Endothelial cell of umbilical vein (primary cell): Measurements from ENCODE around the gene KPTN. TPM values are rescaled to one million over a fixed set of nuclear protein-coding genes. Genes with fewer than 3 reads are reported as not detected.

Experiments used
- BruUV-seq: library from RNA; stranded (reverse); fragments of 400-500 nt; replicated peaks from 2 replicates; lab custom pipeline; 2021; lab: Mats Ljungman, UMichigan
- CTCF ChIA-PET: fragments of 300-600, 350-600 bp; sonication (Branson Sonifier 250); formaldehyde crosslinking; loops from one replicate; lab custom pipeline; 2021; ENCODE audit warnings: antibody characterized with exemption, inconsistent platforms; lab: Charles Lee
- POLR2A ChIA-PET: fragments of 300-600, 350-600 bp; sonication (Branson Sonifier 250); formaldehyde crosslinking; loops from one replicate; lab custom pipeline; 2021; ENCODE audit warnings: antibody characterized with exemption, inconsistent platforms; lab: Charles Lee
- DNase-seq: peaks from one replicate; pipeline ENCODE4 v3.0.0-alpha.2; 2011; ENCODE audit warnings: low read depth, low spot score
- FAIRE-seq: peaks from 2 replicates; lab custom pipeline; 2011; peaks lifted over from hg19 to GRCh38; lab: Jason Lieb, UNC
- H2AFZ ChIP-seq: 2 replicates; pipeline ENCODE4 v1.6.0; 2012; ENCODE audit warnings: low read depth, low read length, control low read depth, inconsistent platforms
- H3K27ac ChIP-seq: 2 replicates; pipeline ENCODE4 v1.5.1; 2011; ENCODE audit warnings: low read depth, mild to moderate bottlenecking, control low read depth, low read length, moderate library complexity; ENCODE audit not compliant: insufficient read depth
- H3K27me3 ChIP-seq, 2 experiments: 2 replicates each; pipeline versions ENCODE4 v1.6.0 to v1.6.1; 2011; ENCODE audit warnings: low read length in 2 of 2, mixed read lengths in 1 of 2; ENCODE audit not compliant: control insufficient read depth in 2 of 2, insufficient read depth in 2 of 2
- H3K36me3 ChIP-seq, 2 experiments: 2 replicates in 1 of 2; 3 replicates in 1 of 2; pipeline ENCODE4 v1.5.1; 2011; ENCODE audit warnings: low read length in 2 of 2, mild to moderate bottlenecking in 1 of 2, moderate library complexity in 1 of 2; ENCODE audit not compliant: control insufficient read depth in 2 of 2, insufficient read depth in 2 of 2; ENCODE audit errors: extremely low read depth in 1 of 2
- H3K4me1 ChIP-seq: 3 replicates; pipeline ENCODE4 v1.5.1; 2011; ENCODE audit warnings: mild to moderate bottlenecking, low read length; ENCODE audit not compliant: control insufficient read depth, insufficient read depth; ENCODE audit errors: extremely low read depth
- H3K4me2 ChIP-seq: 2 replicates; pipeline ENCODE4 v1.6.1; 2011; ENCODE audit warnings: low read length, control low read depth, mixed read lengths; ENCODE audit not compliant: insufficient read depth
- H3K4me3 ChIP-seq, 3 experiments: fragments of 200-600 bp in 1 of 3; sonication (generic), shearing (Covaris generic) in 1 of 3; replicated peaks in 1 of 3; 2 replicates each; pipeline ENCODE4 v1.5.1; 2011 to 2016; ENCODE audit warnings: control low read depth in 3 of 3, low read length in 3 of 3, mild to moderate bottlenecking in 2 of 3, inconsistent platforms in 1 of 3, low read depth in 1 of 3, moderate library complexity in 1 of 3; ENCODE audit not compliant: insufficient read depth in 1 of 3
- H3K79me2 ChIP-seq: 2 replicates; pipeline ENCODE4 v1.6.0; 2012; ENCODE audit warnings: low read length, inconsistent platforms; ENCODE audit not compliant: control insufficient read depth, insufficient read depth
- H3K9ac ChIP-seq: replicated peaks from 2 replicates; pipeline ENCODE3; 2011; ENCODE audit warnings: low read length, control low read depth; ENCODE audit not compliant: insufficient read depth; ENCODE audit errors: extremely low read depth
- H3K9me1 ChIP-seq: replicated peaks from 3 replicates; pipeline ENCODE4 v1.6.0; 2011; ENCODE audit warnings: mild to moderate bottlenecking, low read length; ENCODE audit not compliant: control insufficient read depth, insufficient read depth; ENCODE audit errors: extremely low read depth
- H3K9me3 ChIP-seq: replicated peaks from 2 replicates; pipeline ENCODE4 v1.5.1; 2012; ENCODE audit warnings: low read length, inconsistent platforms; ENCODE audit not compliant: control insufficient read depth, insufficient read depth
- H4K20me1 ChIP-seq: replicated peaks from 2 replicates; pipeline ENCODE3; 2011; ENCODE audit warnings: mild to moderate bottlenecking, low read length; ENCODE audit not compliant: control insufficient read depth, insufficient read depth; ENCODE audit errors: extremely low read depth
- EZH2 ChIP-seq: IDR thresholded peaks from 2 replicates; pipeline ENCODE4 v1.6.1; 2012; ENCODE audit warnings: borderline replicate concordance, low read depth, mild to moderate bottlenecking, moderate library complexity, low read length, inconsistent platforms; ENCODE audit not compliant: severe bottlenecking
- FOS ChIP-seq: IDR thresholded peaks from 2 replicates; pipeline ENCODE4 v1.6.1; 2011; ENCODE audit warnings: mild to moderate bottlenecking, low read length, moderate library complexity, borderline replicate concordance; ENCODE audit not compliant: insufficient read depth
- GATA2 ChIP-seq: IDR thresholded peaks from 2 replicates; pipeline ENCODE4 v1.7.0; 2011; ENCODE audit warnings: low read depth, mild to moderate bottlenecking, moderate library complexity, mixed read lengths, low read length; ENCODE audit not compliant: insufficient read length, insufficient read depth
- JUN ChIP-seq: IDR thresholded peaks from 2 replicates; pipeline ENCODE4 v1.6.1; 2011; ENCODE audit warnings: borderline replicate concordance, low read depth; ENCODE audit not compliant: insufficient read length, insufficient read depth
- MAX ChIP-seq: IDR thresholded peaks from 2 replicates; pipeline ENCODE4 v1.6.1; 2011; ENCODE audit not compliant: insufficient read depth, insufficient read length
- MYC ChIP-seq: IDR thresholded peaks from one replicate; pipeline ENCODE4 v1.6.1; 2011; ENCODE audit warnings: mild to moderate bottlenecking, low read depth, low read length
- POLR2A ChIP-seq: IDR thresholded peaks from 2 replicates; pipeline ENCODE4 v1.6.1; 2012; ENCODE audit warnings: low read depth, mild to moderate bottlenecking, control low read depth, low read length
- POLR2AphosphoS5 ChIP-seq: IDR thresholded peaks from 2 replicates; pipeline ENCODE4 v1.6.1; 2012; ENCODE audit warnings: low read depth, mild to moderate bottlenecking, control low read depth, low read length, moderate library complexity; ENCODE audit not compliant: insufficient read depth
- dilution Hi-C: fragments of 300-500 bp; cut with MboI; formaldehyde crosslinking; loops from one replicate; pipeline ENCODE4 v1.15.0; 2019; ENCODE audit warnings: low sequenced_read_pairs; ENCODE audit not compliant: extremely low pct_ligation_motif_present
- intact Hi-C: fragments of 100-400 bp; cut with micrococcal nuclease; formaldehyde crosslinking; loops from one replicate; pipeline ENCODE4 v1.10.0; 2022
- polyA plus RNA-seq, 4 experiments: library from polyadenylated mRNA; depleted of rRNA in 3 of 4; stranded (reverse) in 3 of 4; unstranded in 1 of 4; fragments of >200 nt; gene quantifications; 2 replicates each; pipeline versions ENCODE4 v1.2.1 to v1.2.3, GENCODE V29; 2011 to 2012; ENCODE audit warnings: missing spikeins in 1 of 4
- total RNA-seq: library from RNA; stranded (reverse); gene quantifications from 2 replicates; pipeline ENCODE4 v1.2.3, GENCODE V29; 2021
- TF ChIP-seq, protein P1 (sequence below), 2 donors: IDR thresholded peaks; 1 replicate in 1 of 2; 2 replicates in 1 of 2; pipeline ENCODE4 v1.5.1; 2011; ENCODE audit warnings: low read length in 2 of 2, mild to moderate bottlenecking in 2 of 2, moderate library complexity in 2 of 2, control low read depth in 1 of 2, inconsistent platforms in 1 of 2, low read depth in 1 of 2; ENCODE audit not compliant: insufficient read depth in 1 of 2; ENCODE audit errors: extremely low read depth in 1 of 2

The KPTN gene
- total and polyA plus RNA-seq, 2 donors (not counting 3 experiments of a cell fraction or from before 2014, with no cell fraction given), result 14.7 to 15.5 TPM

GRCh38 chr19:47526798-47527197 is 42.8 kb upstream of the KPTN start:
- H3K4me1 ChIP-seq, result peaks cover 9% of the 10 kb centered on the region

More at GRCh38 chr19:47526798-47527197, 42.8 kb upstream of the KPTN start:
- no peak overlapping the region for H2AFZ ChIP-seq
- POLR2A ChIA-PET, result no interaction called here
- no peak overlapping the region for H3K27ac ChIP-seq
- FAIRE-seq (no peak), DNase-seq (no peak)
- CTCF ChIA-PET, result no interaction called here
- intact Hi-C loops (no loop called here), dilution Hi-C loops (no loop called here)
- H3K79me2 ChIP-seq, result no peaks in the 10 kb centered on the region
- no peaks in the 10 kb centered on the region for H3K9me3 ChIP-seq
- H3K4me2 ChIP-seq, result no peak overlapping the region
- H3K4me3 ChIP-seq, result no peak overlapping the region
- no TSS peak for BruUV-seq
- H3K9me1 ChIP-seq, result no peaks in the 10 kb centered on the region
- TF ChIP-seq, protein P1, sequence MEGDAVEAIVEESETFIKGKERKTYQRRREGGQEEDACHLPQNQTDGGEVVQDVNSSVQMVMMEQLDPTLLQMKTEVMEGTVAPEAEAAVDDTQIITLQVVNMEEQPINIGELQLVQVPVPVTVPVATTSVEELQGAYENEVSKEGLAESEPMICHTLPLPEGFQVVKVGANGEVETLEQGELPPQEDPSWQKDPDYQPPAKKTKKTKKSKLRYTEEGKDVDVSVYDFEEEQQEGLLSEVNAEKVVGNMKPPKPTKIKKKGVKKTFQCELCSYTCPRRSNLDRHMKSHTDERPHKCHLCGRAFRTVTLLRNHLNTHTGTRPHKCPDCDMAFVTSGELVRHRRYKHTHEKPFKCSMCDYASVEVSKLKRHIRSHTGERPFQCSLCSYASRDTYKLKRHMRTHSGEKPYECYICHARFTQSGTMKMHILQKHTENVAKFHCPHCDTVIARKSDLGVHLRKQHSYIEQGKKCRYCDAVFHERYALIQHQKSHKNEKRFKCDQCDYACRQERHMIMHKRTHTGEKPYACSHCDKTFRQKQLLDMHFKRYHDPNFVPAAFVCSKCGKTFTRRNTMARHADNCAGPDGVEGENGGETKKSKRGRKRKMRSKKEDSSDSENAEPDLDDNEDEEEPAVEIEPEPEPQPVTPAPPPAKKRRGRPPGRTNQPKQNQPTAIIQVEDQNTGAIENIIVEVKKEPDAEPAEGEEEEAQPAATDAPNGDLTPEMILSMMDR (IDR thresholded peaks at IDR 0.05; ENCODE audit: extremely low read depth in 1 of 2, insufficient read depth in 1 of 2, low read depth in 1 of 2, low read length in 2 of 2), result no peak
- TF ChIP-seq EZH2 (no peak), GATA2 (no peak), MAX (no peak), MYC (no peak), POLR2AphosphoS5 (no peak), POLR2A (no peak), JUN (no peak), FOS (no peak)
- H4K20me1 ChIP-seq, result no peaks in the 10 kb centered on the region
- no peak overlapping the region for H3K9ac ChIP-seq
- H3K27me3 ChIP-seq, result peaks cover 0 to 2% of the 10 kb centered on the region in 2 experiments
- no peaks in the 10 kb centered on the region for H3K36me3 ChIP-seq
